ENCODE measurements around the gene DGKB.

DNA sequence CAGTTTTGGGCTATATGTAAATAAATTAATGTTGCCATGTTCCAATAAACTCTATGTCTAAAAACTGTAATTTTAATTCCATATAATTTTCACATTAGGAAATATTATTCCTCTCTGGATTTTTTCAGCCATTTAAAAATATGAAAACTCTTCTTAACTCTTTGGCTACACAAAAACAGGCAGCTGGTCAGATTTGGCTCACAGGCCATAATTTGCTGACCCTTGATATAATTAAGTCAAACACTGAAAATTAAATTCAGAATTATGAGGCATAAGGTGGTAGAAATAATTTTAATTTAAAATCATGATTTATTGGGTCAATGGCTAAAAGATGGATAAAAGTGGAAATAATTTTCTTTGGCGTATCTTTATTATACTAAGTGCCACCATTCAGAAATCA is 746.1 kb downstream of the DGKB start:
- TF ChIP-seq, protein P1, sequence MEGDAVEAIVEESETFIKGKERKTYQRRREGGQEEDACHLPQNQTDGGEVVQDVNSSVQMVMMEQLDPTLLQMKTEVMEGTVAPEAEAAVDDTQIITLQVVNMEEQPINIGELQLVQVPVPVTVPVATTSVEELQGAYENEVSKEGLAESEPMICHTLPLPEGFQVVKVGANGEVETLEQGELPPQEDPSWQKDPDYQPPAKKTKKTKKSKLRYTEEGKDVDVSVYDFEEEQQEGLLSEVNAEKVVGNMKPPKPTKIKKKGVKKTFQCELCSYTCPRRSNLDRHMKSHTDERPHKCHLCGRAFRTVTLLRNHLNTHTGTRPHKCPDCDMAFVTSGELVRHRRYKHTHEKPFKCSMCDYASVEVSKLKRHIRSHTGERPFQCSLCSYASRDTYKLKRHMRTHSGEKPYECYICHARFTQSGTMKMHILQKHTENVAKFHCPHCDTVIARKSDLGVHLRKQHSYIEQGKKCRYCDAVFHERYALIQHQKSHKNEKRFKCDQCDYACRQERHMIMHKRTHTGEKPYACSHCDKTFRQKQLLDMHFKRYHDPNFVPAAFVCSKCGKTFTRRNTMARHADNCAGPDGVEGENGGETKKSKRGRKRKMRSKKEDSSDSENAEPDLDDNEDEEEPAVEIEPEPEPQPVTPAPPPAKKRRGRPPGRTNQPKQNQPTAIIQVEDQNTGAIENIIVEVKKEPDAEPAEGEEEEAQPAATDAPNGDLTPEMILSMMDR (conservative IDR thresholded peaks at IDR 0.05; ENCODE audit: low read depth, low read length), result no peak
- TF ChIP-seq EZH2 (IDR thresholded peaks at IDR 0.05; ENCODE audit: borderline replicate concordance, low read depth, low read length, poor library complexity, severe bottlenecking), result no peak
